HepG2 (cell line): Measurements from ENCODE around the gene IL17RA.
A peak's percentile ranks its signal among the peaks of the same experiment; 100 is the strongest.

ENCODE experiments used
- CTCF ChIP-seq: sonication (generic); formaldehyde crosslinking; IDR thresholded peaks from 2 replicates; pipeline ENCODE4 v1.5.0; 2020; ENCODE audit warnings: mild to moderate bottlenecking, missing genetic modification reagents, moderate library complexity
- MAFF ChIP-seq: IDR thresholded peaks from 2 replicates; pipeline ENCODE4 v1.6.1; 2011; ENCODE audit warnings: low read depth, low read length, improper control_type of control experiment
- MXD1 ChIP-seq: sonication (generic); formaldehyde crosslinking; IDR thresholded peaks from 2 replicates; pipeline ENCODE4 v1.4.0; 2020; ENCODE audit warnings: mild to moderate bottlenecking, missing genetic modification reagents
- NBN ChIP-seq: fragments of 450-650 bp; conservative IDR thresholded peaks from 2 replicates; pipeline ENCODE4 v1.6.1; 2017
- U2AF2 ChIP-seq: fragments of 200-400 bp; formaldehyde crosslinking; IDR thresholded peaks from 2 replicates; pipeline ENCODE4 v1.6.1; 2017; ENCODE audit warnings: low read depth, mild to moderate bottlenecking, low read length
- ZMYM4 ChIP-seq: sonication (generic); formaldehyde crosslinking; IDR thresholded peaks from 2 replicates; pipeline ENCODE4 v1.8.1; 2023; ENCODE audit warnings: mild to moderate bottlenecking, missing genetic modification reagents
- ZNF253 ChIP-seq: sonication (generic); formaldehyde crosslinking; IDR thresholded peaks from 2 replicates; pipeline ENCODE4 v1.8.0; 2022; ENCODE audit warnings: mild to moderate bottlenecking, missing genetic modification reagents, borderline replicate concordance
- ZNF264 ChIP-seq: sonication (generic); formaldehyde crosslinking; IDR thresholded peaks from 2 replicates; pipeline ENCODE4 v1.4.0; 2020; ENCODE audit warnings: missing genetic modification reagents
- ZNF335 ChIP-seq: sonication (generic); formaldehyde crosslinking; IDR thresholded peaks from 2 replicates; pipeline ENCODE4 v1.4.0; 2020; ENCODE audit warnings: missing genetic modification reagents
- ZNF646 ChIP-seq: sonication (generic); formaldehyde crosslinking; IDR thresholded peaks from 2 replicates; pipeline ENCODE4 v1.9.0; 2021; ENCODE audit warnings: mild to moderate bottlenecking, missing genetic modification reagents
- ZNF850 ChIP-seq: sonication (generic); formaldehyde crosslinking; conservative IDR thresholded peaks from 2 replicates; pipeline ENCODE4 v1.9.0; 2021; ENCODE audit warnings: mild to moderate bottlenecking, missing genetic modification reagents
- TF ChIP-seq, protein P1 (sequence below), 2 experiments: IDR thresholded peaks; 2 replicates each; pipeline ENCODE4 v1.6.1; 2011 to 2012; ENCODE audit warnings: low read length in 2 of 2, borderline replicate concordance in 1 of 2, low read depth in 1 of 2, mild to moderate bottlenecking in 1 of 2, moderate library complexity in 1 of 2

GRCh38 chr22:17152971-17153370 lies 68.2 kb downstream of the IL17RA start:
- TF ChIP-seq, protein P1, sequence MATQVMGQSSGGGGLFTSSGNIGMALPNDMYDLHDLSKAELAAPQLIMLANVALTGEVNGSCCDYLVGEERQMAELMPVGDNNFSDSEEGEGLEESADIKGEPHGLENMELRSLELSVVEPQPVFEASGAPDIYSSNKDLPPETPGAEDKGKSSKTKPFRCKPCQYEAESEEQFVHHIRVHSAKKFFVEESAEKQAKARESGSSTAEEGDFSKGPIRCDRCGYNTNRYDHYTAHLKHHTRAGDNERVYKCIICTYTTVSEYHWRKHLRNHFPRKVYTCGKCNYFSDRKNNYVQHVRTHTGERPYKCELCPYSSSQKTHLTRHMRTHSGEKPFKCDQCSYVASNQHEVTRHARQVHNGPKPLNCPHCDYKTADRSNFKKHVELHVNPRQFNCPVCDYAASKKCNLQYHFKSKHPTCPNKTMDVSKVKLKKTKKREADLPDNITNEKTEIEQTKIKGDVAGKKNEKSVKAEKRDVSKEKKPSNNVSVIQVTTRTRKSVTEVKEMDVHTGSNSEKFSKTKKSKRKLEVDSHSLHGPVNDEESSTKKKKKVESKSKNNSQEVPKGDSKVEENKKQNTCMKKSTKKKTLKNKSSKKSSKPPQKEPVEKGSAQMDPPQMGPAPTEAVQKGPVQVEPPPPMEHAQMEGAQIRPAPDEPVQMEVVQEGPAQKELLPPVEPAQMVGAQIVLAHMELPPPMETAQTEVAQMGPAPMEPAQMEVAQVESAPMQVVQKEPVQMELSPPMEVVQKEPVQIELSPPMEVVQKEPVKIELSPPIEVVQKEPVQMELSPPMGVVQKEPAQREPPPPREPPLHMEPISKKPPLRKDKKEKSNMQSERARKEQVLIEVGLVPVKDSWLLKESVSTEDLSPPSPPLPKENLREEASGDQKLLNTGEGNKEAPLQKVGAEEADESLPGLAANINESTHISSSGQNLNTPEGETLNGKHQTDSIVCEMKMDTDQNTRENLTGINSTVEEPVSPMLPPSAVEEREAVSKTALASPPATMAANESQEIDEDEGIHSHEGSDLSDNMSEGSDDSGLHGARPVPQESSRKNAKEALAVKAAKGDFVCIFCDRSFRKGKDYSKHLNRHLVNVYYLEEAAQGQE (IDR thresholded peaks at IDR 0.05; ENCODE audit: borderline replicate concordance in 1 of 2, low read depth in 1 of 2, low read length in 2 of 2): no peak
- no peak for TF ChIP-seq ZMYM4 (CRISPR knock-in tag)
- no peak for TF ChIP-seq ZNF850 (CRISPR knock-in tag)
- TF ChIP-seq MAFF: 0 out of 2 replicates have a peak, but pooled peaks have one; percentile 7
- no peak for TF ChIP-seq ZNF264 (CRISPR knock-in tag)
- no peak for TF ChIP-seq MXD1 (CRISPR knock-in tag)
- TF ChIP-seq CTCF (CRISPR knock-in tag): no peak
- no peak for TF ChIP-seq NBN
- no peak for TF ChIP-seq U2AF2
- no peak for TF ChIP-seq ZNF253 (CRISPR knock-in tag)
- no peak for TF ChIP-seq ZNF646 (CRISPR knock-in tag)
- TF ChIP-seq ZNF335 (CRISPR knock-in tag): no peak
